GM10266 (cell line): ENCODE results near the gene RPS6KA2.

ENCODE experiments used
- DNase-seq: peaks from one replicate; pipeline ENCODE4 v3.0.0; 2012; ENCODE audit errors: extremely low spot score
- CTCF ChIP-seq: IDR thresholded peaks from 2 replicates; pipeline ENCODE4 v1.5.1; 2012; ENCODE audit warnings: mild to moderate bottlenecking, low read depth; ENCODE audit not compliant: control insufficient read depth, insufficient read depth; ENCODE audit errors: missing control alignments

The RPS6KA2 gene

GRCh38 chr6:166410426-166410935 is 216.6 kb downstream of the RPS6KA2 start:
- no peak for DNase-seq
- no peak for TF ChIP-seq CTCF

DNA sequence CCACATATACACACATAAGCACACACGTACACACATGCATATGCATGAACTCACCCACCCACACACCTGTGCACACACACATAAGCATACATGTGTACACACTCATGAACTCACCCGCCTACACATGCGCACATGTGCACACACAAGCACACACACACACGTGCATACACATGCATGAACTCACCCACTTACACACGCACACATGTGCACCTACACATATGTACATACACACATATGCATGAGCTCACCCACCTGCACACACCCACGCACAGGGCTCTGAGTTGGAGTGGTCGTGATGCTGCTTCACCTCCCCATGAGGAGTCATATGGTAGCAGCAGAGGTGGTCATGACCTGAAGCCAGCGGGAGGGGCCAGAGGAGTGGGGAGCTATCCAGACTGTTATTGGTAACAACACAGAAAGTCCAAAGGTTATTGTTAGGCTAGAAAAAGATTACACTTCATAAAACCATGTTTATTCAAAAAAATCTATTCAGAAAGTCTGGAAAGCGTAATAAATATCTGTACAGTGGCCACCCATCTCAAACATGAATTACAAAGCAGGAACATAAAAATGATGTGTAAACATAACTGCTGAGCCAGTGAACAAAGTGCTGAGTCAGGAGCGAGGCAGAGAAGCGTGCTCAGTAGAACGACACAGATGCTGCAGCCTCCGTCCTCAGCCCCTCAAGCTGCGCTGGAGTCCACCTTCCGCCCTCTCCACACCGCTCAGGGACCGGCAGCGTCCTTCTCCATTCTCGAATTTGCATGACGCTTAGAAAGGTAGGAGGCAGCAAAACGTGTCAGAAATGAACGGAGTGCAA is 217.9 kb downstream of the RPS6KA2 start:
- TF ChIP-seq CTCF, result no peak
- no peak for DNase-seq

- TF ChIP-seq CTCF, result no peak
- DNase-seq, result no peak
Observed at GRCh38 chr6:166406197-166406596, 220.9 kb downstream of the RPS6KA2 start.

GRCh38 chr6:166405386-166405785 is 221.7 kb downstream of the RPS6KA2 start:
- DNase-seq, result no peak
- no peak for TF ChIP-seq CTCF

- no peak for TF ChIP-seq CTCF
Observed at GRCh38 chr6:166402582-166403277, 224.3 kb downstream of the RPS6KA2 start.

GRCh38 chr6:166400649-166401250 is 226.3 kb downstream of the RPS6KA2 start:
- TF ChIP-seq CTCF, result peak; percentile 82
- DNase-seq, result peak; percentile 84

More at GRCh38 chr6:166402582-166403277, 224.3 kb downstream of the RPS6KA2 start:
- no peak for DNase-seq
